ENCODE data around the gene NOL9.

Gene NOL9

DNA sequence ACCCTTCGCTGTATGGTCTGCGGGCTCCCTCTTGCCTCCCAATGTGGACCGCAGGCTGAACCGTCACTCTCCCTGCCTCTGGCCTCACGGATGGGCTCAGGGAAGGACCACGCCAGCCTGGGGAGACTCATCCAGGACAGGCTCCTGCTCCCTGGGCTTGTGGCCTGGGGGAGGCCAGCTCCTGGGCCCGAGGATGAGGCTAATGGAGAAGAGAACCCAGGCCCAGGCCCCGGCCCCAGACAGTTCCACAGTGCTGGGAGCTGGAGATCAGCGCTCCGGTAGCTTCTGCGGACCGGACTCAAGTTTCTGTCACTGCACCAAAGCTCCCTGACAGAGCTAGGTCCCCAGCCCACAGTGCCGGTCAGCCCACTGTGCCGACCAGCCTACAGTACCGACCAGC lies 49.4 kb downstream of the NOL9 start:
- H3K4me1 Mint-ChIP-seq = peaks cover 38% of the 10 kb centered on the region
- no peaks in the 10 kb centered on the region for H3K9me3 Mint-ChIP-seq
- no peak overlapping the region for H3K4me3 Mint-ChIP-seq
- TF ChIP-seq, protein P1, sequence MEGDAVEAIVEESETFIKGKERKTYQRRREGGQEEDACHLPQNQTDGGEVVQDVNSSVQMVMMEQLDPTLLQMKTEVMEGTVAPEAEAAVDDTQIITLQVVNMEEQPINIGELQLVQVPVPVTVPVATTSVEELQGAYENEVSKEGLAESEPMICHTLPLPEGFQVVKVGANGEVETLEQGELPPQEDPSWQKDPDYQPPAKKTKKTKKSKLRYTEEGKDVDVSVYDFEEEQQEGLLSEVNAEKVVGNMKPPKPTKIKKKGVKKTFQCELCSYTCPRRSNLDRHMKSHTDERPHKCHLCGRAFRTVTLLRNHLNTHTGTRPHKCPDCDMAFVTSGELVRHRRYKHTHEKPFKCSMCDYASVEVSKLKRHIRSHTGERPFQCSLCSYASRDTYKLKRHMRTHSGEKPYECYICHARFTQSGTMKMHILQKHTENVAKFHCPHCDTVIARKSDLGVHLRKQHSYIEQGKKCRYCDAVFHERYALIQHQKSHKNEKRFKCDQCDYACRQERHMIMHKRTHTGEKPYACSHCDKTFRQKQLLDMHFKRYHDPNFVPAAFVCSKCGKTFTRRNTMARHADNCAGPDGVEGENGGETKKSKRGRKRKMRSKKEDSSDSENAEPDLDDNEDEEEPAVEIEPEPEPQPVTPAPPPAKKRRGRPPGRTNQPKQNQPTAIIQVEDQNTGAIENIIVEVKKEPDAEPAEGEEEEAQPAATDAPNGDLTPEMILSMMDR (IDR thresholded peaks at IDR 0.05; ENCODE audit: unreplicated experiment in 3 of 3) = no peak
- peaks cover 18% of the 10 kb centered on the region for H3K27me3 Mint-ChIP-seq (ENCODE audit: low read depth)
- H3K27ac Mint-ChIP-seq = no peak overlapping the region
- H3K36me3 Mint-ChIP-seq (ENCODE audit: low read depth) = no peaks in the 10 kb centered on the region

DNA sequence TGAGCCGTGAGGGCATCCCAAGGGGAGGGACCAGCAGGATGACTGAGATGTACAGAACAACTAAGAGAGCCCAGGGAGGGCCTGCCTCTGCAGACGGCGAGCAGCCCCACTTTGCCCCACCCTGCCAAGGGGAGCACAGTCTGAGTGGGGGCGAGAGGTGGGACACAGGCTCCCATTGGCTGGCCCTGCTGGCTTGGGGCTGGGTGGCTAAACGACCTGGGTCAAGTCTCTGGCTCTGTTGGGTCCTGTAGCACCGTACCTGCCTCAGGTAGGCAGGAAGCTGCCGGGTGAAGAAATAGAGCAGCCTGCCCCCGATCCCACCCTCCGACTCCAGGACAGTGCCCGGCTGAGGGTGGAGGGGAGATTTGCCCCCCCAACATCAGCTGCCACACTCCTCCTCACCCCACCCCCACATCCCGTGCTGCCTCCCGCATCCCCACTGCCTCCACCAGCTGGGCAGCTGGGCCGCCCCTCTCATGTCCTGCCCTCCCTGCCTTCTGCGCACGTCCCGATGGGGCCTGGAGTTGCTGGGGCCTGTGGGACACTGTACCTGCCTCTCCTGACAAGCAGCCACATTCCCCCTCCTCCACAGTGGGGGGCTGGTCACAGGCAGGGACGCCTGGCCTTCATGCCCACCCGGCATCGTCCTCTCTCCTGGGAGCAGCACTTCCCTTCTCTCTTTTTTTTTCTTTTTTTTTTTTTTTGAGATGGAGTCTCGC lies 50.3 kb downstream of the NOL9 start:
- Mint-ChIP-seq H3K9me3 (no peaks in the 10 kb centered on the region), H3K27me3 (ENCODE audit: low read depth) (peaks cover 18% of the 10 kb centered on the region), H3K27ac (no peak overlapping the region), H3K36me3 (ENCODE audit: low read depth) (no peaks in the 10 kb centered on the region), H3K4me1 (peaks cover 40% of the 10 kb centered on the region), H3K4me3 (no peak overlapping the region)
- TF ChIP-seq, protein P1 (IDR thresholded peaks at IDR 0.05; ENCODE audit: unreplicated experiment in 3 of 3) = no peak

DNA sequence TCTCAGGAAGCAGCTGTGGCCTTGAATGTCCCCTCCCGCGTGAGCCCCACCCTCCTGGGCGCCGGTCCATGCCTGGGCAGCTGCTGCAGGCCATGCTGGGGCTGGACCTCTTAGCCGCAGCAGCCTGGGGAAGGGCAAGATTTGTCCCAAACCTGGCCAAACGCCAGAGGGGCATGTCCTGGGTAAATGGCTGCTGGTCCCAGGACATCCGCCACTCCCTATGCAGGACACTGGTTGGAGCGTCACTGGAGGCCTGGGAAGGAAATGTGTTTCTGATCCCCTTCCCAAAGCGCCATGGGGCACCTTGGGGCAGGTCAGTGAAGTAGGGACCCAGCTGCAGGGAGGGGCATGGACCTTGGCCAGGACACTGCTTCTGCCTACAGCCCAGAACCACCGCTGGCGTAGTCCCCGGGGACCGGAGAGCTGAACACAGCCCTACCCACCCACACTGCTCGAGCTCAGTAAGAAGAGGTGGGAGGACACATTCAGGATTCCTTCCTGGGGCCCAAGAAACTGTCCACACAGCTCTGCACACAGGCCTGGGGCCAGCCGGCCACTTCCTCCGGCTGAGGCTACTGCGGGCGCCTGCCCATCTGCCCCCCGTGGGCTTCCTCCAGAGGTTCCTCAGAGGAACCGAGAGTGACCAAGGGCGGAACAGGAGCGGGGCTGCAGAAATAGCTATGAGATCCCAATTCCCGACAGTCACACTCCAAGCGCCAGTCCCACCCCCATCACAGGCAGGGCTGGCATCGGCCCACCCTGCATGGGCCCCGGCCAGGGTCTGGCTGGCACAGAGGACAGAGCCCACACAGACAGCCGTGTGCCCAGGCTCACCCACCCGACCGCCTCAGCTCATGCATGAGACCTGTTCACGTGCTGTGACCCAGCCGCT lies 52.1 kb downstream of the NOL9 start:
- Mint-ChIP-seq H3K4me1 (peaks cover 44% of the 10 kb centered on the region), H3K36me3 (ENCODE audit: low read depth) (no peaks in the 10 kb centered on the region), H3K27me3 (ENCODE audit: low read depth) (peaks cover 18% of the 10 kb centered on the region), H3K4me3 (no peak overlapping the region), H3K9me3 (no peaks in the 10 kb centered on the region), H3K27ac (peak overlapping the region in 1 of 3 experiments; percentile 40)
- TF ChIP-seq, protein P1 (IDR thresholded peaks at IDR 0.05; ENCODE audit: unreplicated experiment in 3 of 3) = no peak

DNA sequence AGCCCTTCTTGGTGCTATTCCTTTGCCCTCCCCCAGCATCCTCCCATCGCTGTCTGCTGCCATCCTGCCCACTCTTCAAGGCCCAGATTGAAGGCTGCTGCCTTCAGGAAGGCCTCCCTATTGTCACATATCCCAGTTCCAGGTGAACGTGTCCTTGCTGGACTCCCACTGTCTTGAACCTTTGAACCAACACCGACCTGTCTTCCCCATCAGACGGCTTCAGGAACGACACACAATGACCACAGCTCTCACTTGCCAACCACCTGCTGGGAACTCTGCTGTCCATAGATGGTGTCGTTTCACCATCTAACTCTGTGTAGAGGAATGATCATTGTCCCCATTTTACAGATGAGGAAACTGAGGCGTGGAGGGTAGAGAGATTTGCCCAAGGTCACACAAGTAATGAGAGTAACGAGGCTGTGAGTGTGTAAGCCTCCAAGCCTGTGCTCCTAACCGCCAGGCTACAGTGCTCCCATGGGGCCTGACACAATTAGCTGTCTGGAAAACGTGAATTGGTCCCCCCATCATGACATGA lies 53.0 kb downstream of the NOL9 start:
- H3K9me3 Mint-ChIP-seq = no peaks in the 10 kb centered on the region
- peak overlapping the region in 2 of 3 experiments; percentile 40 to 77 for H3K27ac Mint-ChIP-seq
- peaks cover 42% of the 10 kb centered on the region for H3K4me1 Mint-ChIP-seq
- TF ChIP-seq, protein P1 (IDR thresholded peaks at IDR 0.05; ENCODE audit: unreplicated experiment in 3 of 3) = no peak
- peaks cover 15% of the 10 kb centered on the region for H3K27me3 Mint-ChIP-seq (ENCODE audit: low read depth)
- no peaks in the 10 kb centered on the region for H3K36me3 Mint-ChIP-seq (ENCODE audit: low read depth)
- H3K4me3 Mint-ChIP-seq = peak overlapping the region in 2 of 3 experiments; percentile 9 to 21

DNA sequence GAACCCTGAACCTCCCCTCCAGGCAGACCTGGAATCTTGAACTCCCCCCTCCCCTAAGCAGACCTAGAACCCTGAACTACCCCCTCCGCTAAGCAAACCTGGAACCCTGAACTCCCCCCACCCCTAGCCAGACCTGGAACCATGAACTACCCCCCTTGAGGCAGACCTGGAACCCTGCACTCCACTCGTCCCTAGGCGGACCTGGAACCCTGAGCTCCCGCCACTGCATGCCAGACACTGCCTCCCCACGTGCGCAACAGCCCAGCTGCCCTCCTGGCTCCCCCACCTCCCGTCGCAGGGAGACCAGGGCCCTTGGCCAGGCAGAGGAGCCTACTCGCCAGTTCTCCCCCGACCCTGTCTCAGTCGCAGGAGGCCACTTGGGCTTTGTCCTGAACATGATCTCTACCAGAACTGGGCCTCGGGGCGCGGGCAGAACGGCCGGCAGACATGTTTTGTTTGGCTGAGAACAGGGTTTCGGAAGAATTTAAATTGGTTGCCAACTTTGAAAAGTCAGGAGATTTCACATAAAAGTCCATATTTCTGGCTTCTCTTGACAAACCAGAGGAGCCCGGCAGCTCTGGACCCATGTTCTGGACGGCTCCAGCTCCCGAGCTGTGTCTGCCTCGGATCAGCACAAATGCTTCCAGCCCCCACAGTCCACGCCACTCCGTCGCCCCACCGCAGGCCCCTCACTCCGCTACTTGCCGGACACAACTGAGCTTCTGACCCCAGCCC lies 53.6 kb downstream of the NOL9 start:
- H3K27me3 Mint-ChIP-seq (ENCODE audit: low read depth) = peaks cover 18% of the 10 kb centered on the region
- TF ChIP-seq, protein P1 (IDR thresholded peaks at IDR 0.05; ENCODE audit: unreplicated experiment in 3 of 3) = no peak
- H3K4me3 Mint-ChIP-seq = peak overlapping the region in 2 of 3 experiments; percentile 9 to 21
- no peaks in the 10 kb centered on the region for H3K9me3 Mint-ChIP-seq
- no peaks in the 10 kb centered on the region for H3K36me3 Mint-ChIP-seq (ENCODE audit: low read depth)
- peak overlapping the region in 2 of 3 experiments; percentile 40 to 77 for H3K27ac Mint-ChIP-seq
- H3K4me1 Mint-ChIP-seq = peaks cover 42% of the 10 kb centered on the region

Data from nephron (organoid).